DND-41 (cell line): Measurements from ENCODE around the gene ALG12.

Experiments
- CTCF ChIP-seq: IDR thresholded peaks from 2 replicates; pipeline ENCODE4 v1.5.1; 2012; ENCODE audit warnings: borderline replicate concordance, low read length, moderate library complexity, mild to moderate bottlenecking; ENCODE audit not compliant: poor library complexity, severe bottlenecking; ENCODE audit errors: extremely low read depth
- EZH2 ChIP-seq: IDR thresholded peaks from 3 replicates; pipeline ENCODE4 v1.6.1; 2012; ENCODE audit warnings: borderline replicate concordance, low read depth, mild to moderate bottlenecking, moderate library complexity, low read length, inconsistent platforms; ENCODE audit not compliant: severe bottlenecking

- TF ChIP-seq EZH2 (no peak), CTCF (no peak)
These were observed 62.9 kb downstream of the ALG12 start for GRCh38 chr22:49855251-49855911.
